Neural progenitor cell (in vitro differentiated cells): ENCODE measurements around the gene C20orf96. TPM values are rescaled to one million over a fixed set of nuclear protein-coding genes. Genes with fewer than 3 reads are reported as not detected.

ENCODE experiments used
- DNase-seq: peaks from one replicate; pipeline ENCODE4 v3.0.0-alpha.2; 2016; ENCODE audit warnings: low spot score
- H2AFZ ChIP-seq: fragments of 200-600 bp; sonication (generic); replicated peaks from 2 replicates; pipeline ENCODE4 v1.6.1; 2016; ENCODE audit warnings: antibody characterized with exemption
- H3F3A ChIP-seq: fragments of 200-600 bp; sonication (generic); 2 replicates; pipeline ENCODE4 v1.6.1; 2016; ENCODE audit warnings: antibody characterized with exemption, low read depth
- H3K27ac ChIP-seq: fragments of 200-600 bp; sonication (generic); 2 replicates; pipeline ENCODE4 v1.5.1; 2016; ENCODE audit warnings: mild to moderate bottlenecking
- H3K27me3 ChIP-seq: fragments of 200-600 bp; sonication (generic); 2 replicates; pipeline ENCODE4 v1.6.1; 2016; ENCODE audit warnings: mild to moderate bottlenecking, moderate library complexity
- H3K36me3 ChIP-seq: fragments of 200-600 bp; sonication (generic); 2 replicates; pipeline ENCODE4 v1.5.1; 2016
- H3K4me1 ChIP-seq: fragments of 200-600 bp; sonication (generic); 2 replicates; pipeline ENCODE4 v1.6.1; 2016; ENCODE audit warnings: mixed run types
- H3K4me2 ChIP-seq: fragments of 200-600 bp; sonication (generic); 2 replicates; pipeline ENCODE4 v1.6.1; 2016
- H3K4me3 ChIP-seq: fragments of 200-600 bp; sonication (generic); 2 replicates; pipeline ENCODE4 v1.5.1; 2016
- H3K79me2 ChIP-seq: fragments of 200-600 bp; sonication (generic); 2 replicates; pipeline ENCODE4 v1.6.1; 2016; ENCODE audit warnings: low read depth
- H3K9ac ChIP-seq: fragments of 200-600 bp; sonication (generic); 2 replicates; pipeline ENCODE4 v1.6.1; 2016
- H3K9me3 ChIP-seq: fragments of 200-600 bp; sonication (generic); 2 replicates; pipeline ENCODE4 v1.5.1; 2016; ENCODE audit warnings: low read depth
- H4K20me1 ChIP-seq: fragments of 200-600 bp; sonication (generic); 2 replicates; pipeline ENCODE4 v1.6.1; 2016; ENCODE audit warnings: low read depth
- H3K27ac Mint-ChIP-seq: 3 replicates; pipeline ENCODE4 v1.8.0; 2021; ENCODE audit warnings: mixed read lengths
- H3K27me3 Mint-ChIP-seq: 2 replicates; pipeline ENCODE4 v1.8.0; 2022; ENCODE audit warnings: low read depth, mild to moderate bottlenecking, inconsistent platforms, moderate library complexity, mixed read lengths; ENCODE audit not compliant: insufficient read depth
- H3K36me3 Mint-ChIP-seq: 3 replicates; pipeline ENCODE4 v1.8.0; 2021; ENCODE audit warnings: mixed read lengths
- H3K4me1 Mint-ChIP-seq: 3 replicates; pipeline ENCODE4 v1.8.0; 2021; ENCODE audit warnings: mixed read lengths
- H3K4me3 Mint-ChIP-seq: 3 replicates; pipeline ENCODE4 v1.8.0; 2021; ENCODE audit warnings: mild to moderate bottlenecking, moderate library complexity, mixed read lengths
- H3K9me3 Mint-ChIP-seq: 3 replicates; pipeline ENCODE4 v1.8.0; 2020; ENCODE audit warnings: mixed read lengths
- CTCF ChIP-seq: fragments of 200-600 bp; sonication (generic); IDR thresholded peaks from 2 replicates; pipeline ENCODE4 v1.5.1; 2017; ENCODE audit warnings: antibody characterized with exemption, mild to moderate bottlenecking
- EZH2 ChIP-seq: fragments of 200-600 bp; sonication (generic); IDR thresholded peaks from 2 replicates; pipeline ENCODE4 v1.6.1; 2017; ENCODE audit warnings: antibody characterized with exemption, mild to moderate bottlenecking, moderate library complexity
- EZH2phosphoT487 ChIP-seq: fragments of 200-600 bp; sonication (generic); IDR thresholded peaks from 2 replicates; pipeline ENCODE4 v1.6.1; 2017; ENCODE audit warnings: antibody characterized with exemption
- total RNA-seq: library from RNA; depleted of rRNA; stranded (reverse); fragments of >200 nt; gene quantifications from 2 replicates; pipeline ENCODE4 v1.2.3, GENCODE V29; 2015; ENCODE audit warnings: low replicate concordance

C20orf96 gene
- total RNA-seq, 1 donor from 2014 or later: 6.0 TPM

- H3K4me3 ChIP-seq: no peak overlapping the region
- H3K27ac Mint-ChIP-seq: no peak overlapping the region
- H3K4me2 ChIP-seq: no peak overlapping the region
- no peak overlapping the region for H3K9ac ChIP-seq
- H3K4me1 Mint-ChIP-seq: peaks cover 15% of the 10 kb centered on the region
- no peak overlapping the region for H2AFZ ChIP-seq
- no peaks in the 10 kb centered on the region for H3K9me3 Mint-ChIP-seq
- H3K9me3 ChIP-seq: no peaks in the 10 kb centered on the region
- H3K4me1 ChIP-seq: no peaks in the 10 kb centered on the region
- H4K20me1 ChIP-seq: no peaks in the 10 kb centered on the region
- TF ChIP-seq EZH2: no peak
- no peak for TF ChIP-seq CTCF
- no peak for TF ChIP-seq EZH2phosphoT487
- H3F3A ChIP-seq: no peaks in the 10 kb centered on the region
- no peak overlapping the region for H3K4me3 Mint-ChIP-seq
- H3K79me2 ChIP-seq: no peaks in the 10 kb centered on the region
- no peaks in the 10 kb centered on the region for H3K36me3 ChIP-seq
- peaks cover 6% of the 10 kb centered on the region for H3K27me3 Mint-ChIP-seq
- H3K36me3 Mint-ChIP-seq: peaks cover 21% of the 10 kb centered on the region
- no peaks in the 10 kb centered on the region for H3K27me3 ChIP-seq
- no peak overlapping the region for H3K27ac ChIP-seq
- DNase-seq: no peak
Measured at GRCh38 chr20:316316-317068, 25.9 kb upstream of the C20orf96 start.

- peaks cover 4% of the 10 kb centered on the region for H3K27me3 Mint-ChIP-seq
- peaks cover 9% of the 10 kb centered on the region for H3K36me3 Mint-ChIP-seq
- Histone ChIP-seq H3K79me2 (no peaks in the 10 kb centered on the region), H2AFZ (no peak overlapping the region), H3K36me3 (no peaks in the 10 kb centered on the region), H3K27ac (no peak overlapping the region), H3K4me3 (no peak overlapping the region), H3K9ac (no peak overlapping the region), H4K20me1 (no peaks in the 10 kb centered on the region), H3K4me2 (no peak overlapping the region), H3F3A (peaks cover 13% of the 10 kb centered on the region), H3K4me1 (peaks cover 12% of the 10 kb centered on the region), H3K9me3 (no peaks in the 10 kb centered on the region), H3K27me3 (no peaks in the 10 kb centered on the region)
- no peak for DNase-seq
- H3K9me3 Mint-ChIP-seq: no peaks in the 10 kb centered on the region
- no peak overlapping the region for H3K27ac Mint-ChIP-seq
- H3K4me3 Mint-ChIP-seq: no peak overlapping the region
- peaks cover 20% of the 10 kb centered on the region for H3K4me1 Mint-ChIP-seq
- TF ChIP-seq CTCF (no peak), EZH2phosphoT487 (no peak), EZH2 (no peak)
Measured at GRCh38 chr20:313948-314347, 23.4 kb upstream of the C20orf96 start.

GRCh38 chr20:313402-313801, 22.9 kb upstream of the C20orf96 start:
- peaks cover 18% of the 10 kb centered on the region for H3K4me1 ChIP-seq
- Mint-ChIP-seq H3K4me3 (no peak overlapping the region), H3K9me3 (no peaks in the 10 kb centered on the region), H3K36me3 (peaks cover 9% of the 10 kb centered on the region), H3K27me3 (peaks cover 4% of the 10 kb centered on the region), H3K27ac (no peak overlapping the region), H3K4me1 (peaks cover 25% of the 10 kb centered on the region)
- TF ChIP-seq CTCF (no peak), EZH2phosphoT487 (no peak), EZH2 (no peak)
- no peak overlapping the region for H3K27ac ChIP-seq
- no peaks in the 10 kb centered on the region for H3K36me3 ChIP-seq
- no peak overlapping the region for H3K9ac ChIP-seq
- H2AFZ ChIP-seq: no peak overlapping the region
- no peaks in the 10 kb centered on the region for H4K20me1 ChIP-seq
- H3F3A ChIP-seq: peaks cover 17% of the 10 kb centered on the region
- no peak overlapping the region for H3K4me3 ChIP-seq
- no peaks in the 10 kb centered on the region for H3K27me3 ChIP-seq
- H3K4me2 ChIP-seq: no peak overlapping the region
- H3K79me2 ChIP-seq: no peaks in the 10 kb centered on the region
- DNase-seq: no peak
- no peaks in the 10 kb centered on the region for H3K9me3 ChIP-seq
